ENCODE data around the gene C5AR2. TPM values are rescaled to one million over a fixed set of nuclear protein-coding genes. Genes with fewer than 3 reads are reported as not detected.

C5AR2 gene
- total RNA-seq, 1 experiment from 2014 or later: not detected

- Histone ChIP-seq H3K14ac (ENCODE audit: insufficient read depth, low read length) (no peak overlapping the region; the same call in 1 of the 2 replicates), H3K56ac (ENCODE audit: insufficient read length, low read depth, low read length) (no peak overlapping the region), H2AK5ac (ENCODE audit: insufficient read length, low read length) (no peak overlapping the region), H4K5ac (ENCODE audit: insufficient read length, low read depth, low read length) (no peak overlapping the region), H3K23me2 (ENCODE audit: insufficient read length, low read depth, low read length, poor library complexity, severe bottlenecking) (no peaks in the 10 kb centered on the region), H2AFZ (ENCODE audit: low read length) (no peak overlapping the region), H3K27ac (ENCODE audit: insufficient read length, low read depth, low read length) (no peak overlapping the region), H3K9ac (ENCODE audit: extremely low read depth, insufficient read length, low read length) (no peak overlapping the region), H2BK12ac (ENCODE audit: insufficient read length, low read depth, low read length) (no peak overlapping the region), H2BK120ac (ENCODE audit: low read depth, low read length, poor library complexity, severe bottlenecking) (no peak overlapping the region), H3K4me2 (ENCODE audit: insufficient read depth, insufficient read length, low read length) (no peak overlapping the region), H3K9me3 (ENCODE audit: control insufficient read depth, low read depth, low read length) (no peaks in the 10 kb centered on the region), H3K4me1 (ENCODE audit: insufficient read depth, low read length) (no peaks in the 10 kb centered on the region), H2BK15ac (ENCODE audit: low read depth, low read length) (no peak overlapping the region), H3K23ac (ENCODE audit: insufficient read length, low read depth, low read length) (no peak overlapping the region), H3K4ac (ENCODE audit: low read depth, low read length) (no peak overlapping the region), H3K27me3 (ENCODE audit: insufficient read depth, low read length) (no peaks in the 10 kb centered on the region), H3K79me2 (ENCODE audit: insufficient read depth, low read length) (no peaks in the 10 kb centered on the region), H2BK5ac (ENCODE audit: insufficient read length, low read length) (no peak overlapping the region), H4K8ac (replicated peaks; ENCODE audit: insufficient read length, low read depth, low read length) (no peak overlapping the region), H2BK20ac (ENCODE audit: low read depth, low read length, poor library complexity, severe bottlenecking) (no peak overlapping the region), H3T11ph (ENCODE audit: low read length) (no peak overlapping the region), H3K79me1 (ENCODE audit: insufficient read depth, low read depth, low read length, poor library complexity, severe bottlenecking) (no peaks in the 10 kb centered on the region), H3K18ac (ENCODE audit: insufficient read length, low read depth, low read length) (no peak overlapping the region), H4K20me1 (ENCODE audit: control insufficient read depth, insufficient read depth, insufficient read length) (no peaks in the 10 kb centered on the region), H4K91ac (ENCODE audit: insufficient read length, low read depth, low read length) (no peak overlapping the region)
- WGBS (ENCODE audit: extremely low coverage, insufficient read length, low lambda C conversion rate): no CpG with 5 or more reads among the region's 22 CpGs
- Mint-ChIP-seq H3K4me1 (no peaks in the 10 kb centered on the region), H3K27ac (no peak overlapping the region), H3K27me3 (ENCODE audit: low read depth) (no peaks in the 10 kb centered on the region), H3K9me3 (no peaks in the 10 kb centered on the region), H3K36me3 (ENCODE audit: insufficient read depth in 1 of 3, low read depth in 3 of 3) (peaks cover 32 to 77% (median 52%) of the 10 kb centered on the region in 3 experiments; a peak in 6 of 7 replicates), H3K4me3 (no peak overlapping the region)
- DNase-seq: no peak
- TF ChIP-seq, protein P1, sequence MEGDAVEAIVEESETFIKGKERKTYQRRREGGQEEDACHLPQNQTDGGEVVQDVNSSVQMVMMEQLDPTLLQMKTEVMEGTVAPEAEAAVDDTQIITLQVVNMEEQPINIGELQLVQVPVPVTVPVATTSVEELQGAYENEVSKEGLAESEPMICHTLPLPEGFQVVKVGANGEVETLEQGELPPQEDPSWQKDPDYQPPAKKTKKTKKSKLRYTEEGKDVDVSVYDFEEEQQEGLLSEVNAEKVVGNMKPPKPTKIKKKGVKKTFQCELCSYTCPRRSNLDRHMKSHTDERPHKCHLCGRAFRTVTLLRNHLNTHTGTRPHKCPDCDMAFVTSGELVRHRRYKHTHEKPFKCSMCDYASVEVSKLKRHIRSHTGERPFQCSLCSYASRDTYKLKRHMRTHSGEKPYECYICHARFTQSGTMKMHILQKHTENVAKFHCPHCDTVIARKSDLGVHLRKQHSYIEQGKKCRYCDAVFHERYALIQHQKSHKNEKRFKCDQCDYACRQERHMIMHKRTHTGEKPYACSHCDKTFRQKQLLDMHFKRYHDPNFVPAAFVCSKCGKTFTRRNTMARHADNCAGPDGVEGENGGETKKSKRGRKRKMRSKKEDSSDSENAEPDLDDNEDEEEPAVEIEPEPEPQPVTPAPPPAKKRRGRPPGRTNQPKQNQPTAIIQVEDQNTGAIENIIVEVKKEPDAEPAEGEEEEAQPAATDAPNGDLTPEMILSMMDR (conservative IDR thresholded peaks at IDR 0.05): no peak
These were observed 40.6 kb downstream of the C5AR2 start for GRCh38 chr19:47372603-47373002.

Data from H9 (cell line).